Middle frontal gyrus (tissue), 1 donor: Measurements from ENCODE around the gene ABHD1.
"Not testable (repeated sequence)": the region's sequence is repeated elsewhere in the genome, so short reads cannot be mapped to it uniquely, and the experiment has no call there.

Experiments used
- DNase-seq: peaks from one replicate; pipeline ENCODE4 v3.0.0-alpha.2; 2015; ENCODE audit warnings: low spot score; ENCODE audit errors: extremely low spot score

The ABHD1 gene

GRCh38 chr2:27162151-27163121 is 38.8 kb downstream of the ABHD1 start:
- DNase-seq, result no peak

DNA sequence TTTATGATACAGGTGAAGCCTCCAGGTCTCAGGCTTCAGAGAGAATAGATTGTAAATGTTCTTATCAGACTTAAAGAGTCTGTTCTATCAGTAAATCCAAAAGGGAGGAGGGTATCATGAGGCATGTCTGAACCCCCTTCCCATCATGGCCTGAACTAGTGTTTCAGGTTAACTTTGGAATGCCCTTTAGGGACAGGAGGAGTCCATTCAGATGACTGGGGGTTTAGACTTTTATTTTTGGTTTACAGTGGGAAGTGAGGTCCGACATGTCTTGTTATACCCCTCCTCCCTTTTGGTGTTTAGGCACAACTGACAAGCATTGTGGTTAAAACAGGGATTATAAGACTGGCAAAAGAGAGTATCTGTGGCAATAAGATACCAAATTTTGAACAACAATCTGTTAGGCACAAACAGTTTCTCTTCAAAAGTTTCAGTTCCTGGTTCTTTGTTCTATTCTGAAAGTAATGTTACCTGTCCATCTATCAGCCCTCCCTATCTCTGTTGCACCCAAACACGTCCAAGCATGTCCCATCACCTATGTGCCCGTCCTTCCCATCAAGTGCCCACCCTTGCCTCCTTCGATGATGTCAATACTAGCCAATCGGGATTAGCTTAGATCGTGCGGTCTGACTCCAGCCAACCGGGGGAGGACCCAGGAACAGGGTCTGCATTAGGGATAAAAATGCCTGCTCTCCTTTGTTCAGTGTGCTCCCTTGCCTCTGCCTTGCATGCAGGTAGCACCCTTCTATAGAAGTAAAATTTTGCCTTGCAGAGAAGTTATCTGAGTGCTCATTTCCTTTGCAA is 41.5 kb downstream of the ABHD1 start:
- no peak for DNase-seq

DNA sequence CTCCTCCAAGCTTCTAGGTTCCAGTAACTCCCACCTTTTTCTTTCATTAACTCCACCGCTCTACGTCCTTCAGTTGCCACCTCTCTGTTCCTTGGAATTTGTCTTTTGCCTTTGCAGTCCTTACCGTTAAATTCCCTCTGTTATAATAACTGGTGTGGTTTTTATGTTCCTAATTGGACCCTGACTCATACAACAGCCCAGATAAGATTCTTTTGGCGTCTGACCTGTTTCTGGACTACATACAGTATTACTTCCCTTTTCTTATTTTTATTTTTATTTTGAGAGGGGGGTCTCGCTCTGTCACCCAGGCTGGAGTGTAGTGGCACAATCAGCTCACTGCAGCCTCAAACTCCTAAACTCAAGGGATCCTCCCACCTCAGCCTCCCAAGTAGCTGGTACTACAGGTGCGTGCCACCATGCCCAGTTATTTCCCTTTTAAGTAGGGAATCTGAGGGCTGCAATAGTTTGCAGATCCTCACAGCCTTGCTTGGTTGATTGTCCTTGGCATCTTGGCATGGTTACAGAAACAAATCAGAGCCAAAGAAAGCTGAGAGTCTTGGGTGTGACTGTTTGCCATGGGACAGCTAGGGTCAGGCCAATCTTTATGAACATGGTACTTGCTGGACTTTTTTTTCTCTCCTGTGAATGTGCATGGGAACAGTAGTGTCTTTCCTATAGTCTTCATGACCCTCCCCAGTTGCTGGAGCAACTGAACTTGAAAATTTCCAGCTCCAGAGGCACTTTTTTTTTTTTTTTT is 47.1 kb downstream of the ABHD1 start:
- no peak for DNase-seq

DNA sequence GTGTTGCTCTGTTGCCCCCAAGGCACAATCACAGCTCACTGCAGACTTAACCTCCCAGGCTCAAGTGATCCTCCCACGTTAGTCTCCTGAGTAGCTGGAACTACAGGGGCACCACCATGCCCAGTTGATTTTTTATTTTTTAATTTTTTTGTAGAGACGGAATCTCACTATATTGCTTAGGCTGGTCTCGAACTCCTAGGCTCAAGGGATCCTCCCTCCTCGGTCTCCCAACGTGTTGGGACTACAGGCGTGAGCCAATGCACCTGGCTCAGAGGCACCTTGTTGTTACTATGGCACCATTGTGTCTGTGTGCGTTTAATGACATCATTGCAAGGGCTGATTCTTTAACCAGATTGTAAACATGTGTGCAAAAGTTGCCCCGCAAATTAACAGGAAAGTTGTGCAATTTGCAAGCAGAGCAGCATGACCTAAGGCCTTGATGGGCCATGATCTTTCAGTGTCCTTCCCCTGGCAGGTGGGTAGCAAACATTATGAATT is 47.8 kb downstream of the ABHD1 start:
- no peak for DNase-seq

- DNase-seq, result no peak
Observed at GRCh38 chr2:27174638-27175037, 51.0 kb downstream of the ABHD1 start.

- no peak for DNase-seq
Observed at GRCh38 chr2:27175330-27175729, 51.7 kb downstream of the ABHD1 start.

GRCh38 chr2:27175781-27176180 is 52.2 kb downstream of the ABHD1 start:
- not testable (repeated sequence) for DNase-seq

DNA sequence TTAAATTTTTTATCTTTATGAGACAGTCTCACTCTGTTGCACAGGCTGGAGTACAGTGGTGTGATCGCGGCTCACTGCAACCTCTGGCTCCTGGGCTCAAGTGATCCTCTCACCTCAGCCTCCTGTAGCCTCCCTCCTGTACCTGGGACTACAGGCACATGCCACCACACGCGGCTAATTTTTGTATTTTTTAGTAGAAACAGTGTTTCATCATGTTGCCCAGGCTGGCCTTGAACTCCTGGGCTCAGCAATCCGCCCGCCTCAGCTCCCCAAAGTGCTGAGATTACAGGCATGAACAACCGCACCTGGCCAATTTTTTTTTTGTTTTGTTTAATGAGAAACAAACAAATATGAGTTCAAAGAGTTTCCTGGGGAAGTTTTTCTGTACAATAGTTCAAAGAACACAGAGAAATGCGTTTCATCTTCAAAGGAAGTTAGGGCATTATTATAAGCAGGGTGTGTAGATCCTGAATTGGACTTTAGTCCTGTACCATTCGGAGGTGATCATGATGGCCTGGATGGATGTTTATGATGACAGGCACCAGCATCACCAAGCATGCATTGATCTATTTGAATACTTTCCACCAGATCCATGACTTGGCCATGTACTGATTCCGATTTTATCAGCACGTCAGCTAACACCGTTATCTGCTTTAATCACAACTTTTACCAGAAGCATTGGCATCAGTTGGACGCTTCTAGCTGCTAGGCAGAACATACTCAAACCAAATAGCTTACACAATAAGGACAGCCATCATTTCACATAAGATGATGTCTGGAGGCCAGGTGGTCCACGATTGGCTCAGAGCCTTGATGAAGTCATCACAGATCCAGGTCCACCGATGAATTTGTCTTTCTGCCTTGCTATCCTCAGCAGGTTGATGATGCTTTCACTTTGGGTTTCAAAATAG is 54.1 kb downstream of the ABHD1 start:
- DNase-seq, result no peak

GRCh38 chr2:27178469-27178868 is 54.9 kb downstream of the ABHD1 start:
- DNase-seq, result no peak

DNA sequence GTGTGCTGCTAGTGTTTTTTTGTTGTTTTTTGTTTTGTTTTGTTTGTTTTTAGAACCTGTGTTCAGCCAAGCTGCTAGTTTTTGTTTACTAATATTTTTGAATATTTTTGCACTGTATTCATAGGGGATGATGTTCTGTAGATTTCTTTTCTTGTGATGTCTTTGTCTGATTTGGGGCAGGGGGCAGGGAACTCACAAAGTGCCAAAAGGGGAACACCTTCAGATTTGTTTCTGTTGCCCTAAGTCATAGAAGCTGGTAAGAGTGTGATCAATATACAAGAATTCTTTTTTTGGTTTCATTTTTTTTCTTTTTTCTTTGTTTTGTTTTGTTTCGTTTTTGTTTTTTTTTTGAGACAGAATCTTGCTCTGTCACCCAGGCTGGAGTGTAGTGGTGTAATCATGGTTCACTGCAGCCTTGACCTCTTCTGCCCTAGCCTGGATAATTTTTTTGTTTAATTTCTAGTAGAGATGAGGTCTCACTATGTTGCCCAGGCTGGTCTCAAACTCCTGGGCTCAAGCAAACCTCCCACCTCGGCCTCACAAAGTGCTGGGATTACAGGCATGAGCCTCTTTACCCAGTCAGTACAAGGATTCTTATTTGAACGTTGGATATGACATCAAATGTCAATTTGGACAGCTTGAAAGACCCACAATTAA is 55.9 kb downstream of the ABHD1 start:
- no peak for DNase-seq
